NB4 (cell line): ENCODE results near the gene KPTN.

Experiments
- DNase-seq: peaks from one replicate; pipeline ENCODE4 v3.0.0; 2010; ENCODE audit warnings: low read depth
- H3K4me3 ChIP-seq: one replicate; pipeline ENCODE4 v1.5.1; 2011; ENCODE audit warnings: mild to moderate bottlenecking, low read depth, low read length, moderate library complexity
- MYC ChIP-seq: IDR thresholded peaks from 2 replicates; pipeline ENCODE4 v1.6.1; 2011; ENCODE audit warnings: low read depth, low read length
- POLR2A ChIP-seq: IDR thresholded peaks from 2 replicates; pipeline ENCODE4 v1.6.1; 2011; ENCODE audit warnings: mild to moderate bottlenecking; ENCODE audit not compliant: insufficient read length; ENCODE audit errors: extremely low read depth
- TF ChIP-seq, protein P1 (sequence below): IDR thresholded peaks from 2 replicates; pipeline ENCODE4 v1.6.1; 2011; ENCODE audit warnings: low read depth, low read length
- TF ChIP-seq, protein P2 (sequence below): IDR thresholded peaks from one replicate; pipeline ENCODE4 v1.5.1; 2012; ENCODE audit warnings: low read depth, low read length

Gene KPTN

DNA sequence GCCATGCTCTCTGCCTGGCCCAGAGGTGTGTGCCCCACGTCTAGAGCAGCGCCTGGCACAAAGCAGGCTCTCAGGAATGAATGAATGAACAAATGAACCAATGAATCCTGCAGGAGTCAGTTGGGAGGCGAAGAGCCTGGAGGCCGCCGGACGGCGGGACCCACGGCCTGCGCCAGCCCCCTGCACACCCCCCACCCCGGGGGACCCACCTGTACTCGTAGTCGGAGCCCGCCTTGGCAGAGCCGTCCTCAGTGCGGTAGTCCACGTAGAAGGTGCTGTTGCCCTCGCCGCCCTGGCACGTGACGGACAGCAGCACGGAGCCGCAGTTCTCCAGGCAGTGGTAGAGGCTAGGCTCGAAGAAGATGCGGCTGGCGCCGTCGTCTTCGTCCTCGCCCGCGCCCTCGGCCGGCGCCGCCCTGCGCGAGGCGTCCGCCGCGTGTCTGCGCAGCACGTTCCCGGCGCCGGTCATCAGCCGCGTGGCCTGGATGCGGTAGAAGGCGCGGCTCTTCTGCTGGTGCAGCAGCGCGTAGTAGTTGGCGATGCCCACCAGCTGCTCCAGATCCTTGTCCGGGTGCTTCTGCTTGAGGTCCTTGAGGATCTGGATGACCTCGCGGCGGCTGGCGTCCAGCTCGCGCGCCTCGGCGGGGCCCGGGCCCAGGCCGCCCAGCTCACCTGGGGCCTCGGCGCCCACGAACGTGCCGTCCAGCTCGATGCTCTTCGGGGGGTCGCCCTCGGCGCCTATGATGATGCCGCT is 27.1 kb downstream of the KPTN start:
- no peak for DNase-seq
- H3K4me3 ChIP-seq = no peak overlapping the region
- TF ChIP-seq POLR2A = no peak
- no peak for TF ChIP-seq MYC
- TF ChIP-seq, protein P1, sequence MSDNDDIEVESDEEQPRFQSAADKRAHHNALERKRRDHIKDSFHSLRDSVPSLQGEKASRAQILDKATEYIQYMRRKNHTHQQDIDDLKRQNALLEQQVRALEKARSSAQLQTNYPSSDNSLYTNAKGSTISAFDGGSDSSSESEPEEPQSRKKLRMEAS = no peak
- TF ChIP-seq, protein P2, sequence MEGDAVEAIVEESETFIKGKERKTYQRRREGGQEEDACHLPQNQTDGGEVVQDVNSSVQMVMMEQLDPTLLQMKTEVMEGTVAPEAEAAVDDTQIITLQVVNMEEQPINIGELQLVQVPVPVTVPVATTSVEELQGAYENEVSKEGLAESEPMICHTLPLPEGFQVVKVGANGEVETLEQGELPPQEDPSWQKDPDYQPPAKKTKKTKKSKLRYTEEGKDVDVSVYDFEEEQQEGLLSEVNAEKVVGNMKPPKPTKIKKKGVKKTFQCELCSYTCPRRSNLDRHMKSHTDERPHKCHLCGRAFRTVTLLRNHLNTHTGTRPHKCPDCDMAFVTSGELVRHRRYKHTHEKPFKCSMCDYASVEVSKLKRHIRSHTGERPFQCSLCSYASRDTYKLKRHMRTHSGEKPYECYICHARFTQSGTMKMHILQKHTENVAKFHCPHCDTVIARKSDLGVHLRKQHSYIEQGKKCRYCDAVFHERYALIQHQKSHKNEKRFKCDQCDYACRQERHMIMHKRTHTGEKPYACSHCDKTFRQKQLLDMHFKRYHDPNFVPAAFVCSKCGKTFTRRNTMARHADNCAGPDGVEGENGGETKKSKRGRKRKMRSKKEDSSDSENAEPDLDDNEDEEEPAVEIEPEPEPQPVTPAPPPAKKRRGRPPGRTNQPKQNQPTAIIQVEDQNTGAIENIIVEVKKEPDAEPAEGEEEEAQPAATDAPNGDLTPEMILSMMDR = no peak

DNA sequence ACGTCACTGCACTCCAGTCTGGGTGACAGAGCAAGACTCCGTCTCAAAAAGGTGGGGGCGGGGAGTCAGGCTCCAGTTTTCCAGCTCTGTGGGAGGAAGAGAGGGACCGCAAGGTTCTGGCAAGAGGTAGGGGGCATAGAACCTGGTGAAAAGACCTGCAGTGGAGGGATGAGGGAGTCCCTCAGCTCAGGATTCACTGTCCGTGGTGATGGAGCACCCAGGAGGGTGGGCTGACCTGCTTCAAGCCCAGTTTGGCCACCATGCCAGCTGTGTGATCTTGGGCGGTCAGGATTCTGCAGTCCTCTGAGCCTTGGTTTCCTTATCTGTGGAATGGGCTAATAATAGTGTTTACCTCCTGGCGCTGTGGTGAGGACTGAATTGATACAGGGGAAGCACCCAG is 33.5 kb downstream of the KPTN start:
- TF ChIP-seq POLR2A (no peak), MYC (no peak)
- TF ChIP-seq, protein P1 = no peak
- TF ChIP-seq, protein P2 = no peak
- DNase-seq = no peak

DNA sequence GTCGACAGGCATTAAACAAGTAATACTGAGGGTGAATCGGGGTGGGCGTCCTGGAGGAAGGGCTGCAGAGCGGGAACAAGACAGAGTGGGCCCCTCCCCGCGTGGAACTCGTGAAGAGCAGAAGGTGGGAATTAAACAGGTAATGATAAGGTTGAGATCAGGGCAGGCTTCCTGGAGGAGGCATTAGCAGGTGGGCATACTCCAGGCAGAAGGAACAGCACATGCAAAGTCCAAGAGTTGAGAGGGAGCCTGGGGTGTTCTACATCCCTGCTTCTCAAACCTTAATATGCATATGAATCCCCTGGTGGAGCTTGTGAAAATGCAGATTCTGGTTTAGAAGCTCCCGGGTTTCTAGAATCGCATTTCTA is 35.7 kb downstream of the KPTN start:
- peak; percentile 50 for DNase-seq
- no peak overlapping the region for H3K4me3 ChIP-seq
- TF ChIP-seq, protein P2 = peak; percentile 8
- no peak for TF ChIP-seq MYC

More for the DNA sequence above, 33.5 kb downstream of the KPTN start:
- H3K4me3 ChIP-seq = no peak overlapping the region

DNA sequence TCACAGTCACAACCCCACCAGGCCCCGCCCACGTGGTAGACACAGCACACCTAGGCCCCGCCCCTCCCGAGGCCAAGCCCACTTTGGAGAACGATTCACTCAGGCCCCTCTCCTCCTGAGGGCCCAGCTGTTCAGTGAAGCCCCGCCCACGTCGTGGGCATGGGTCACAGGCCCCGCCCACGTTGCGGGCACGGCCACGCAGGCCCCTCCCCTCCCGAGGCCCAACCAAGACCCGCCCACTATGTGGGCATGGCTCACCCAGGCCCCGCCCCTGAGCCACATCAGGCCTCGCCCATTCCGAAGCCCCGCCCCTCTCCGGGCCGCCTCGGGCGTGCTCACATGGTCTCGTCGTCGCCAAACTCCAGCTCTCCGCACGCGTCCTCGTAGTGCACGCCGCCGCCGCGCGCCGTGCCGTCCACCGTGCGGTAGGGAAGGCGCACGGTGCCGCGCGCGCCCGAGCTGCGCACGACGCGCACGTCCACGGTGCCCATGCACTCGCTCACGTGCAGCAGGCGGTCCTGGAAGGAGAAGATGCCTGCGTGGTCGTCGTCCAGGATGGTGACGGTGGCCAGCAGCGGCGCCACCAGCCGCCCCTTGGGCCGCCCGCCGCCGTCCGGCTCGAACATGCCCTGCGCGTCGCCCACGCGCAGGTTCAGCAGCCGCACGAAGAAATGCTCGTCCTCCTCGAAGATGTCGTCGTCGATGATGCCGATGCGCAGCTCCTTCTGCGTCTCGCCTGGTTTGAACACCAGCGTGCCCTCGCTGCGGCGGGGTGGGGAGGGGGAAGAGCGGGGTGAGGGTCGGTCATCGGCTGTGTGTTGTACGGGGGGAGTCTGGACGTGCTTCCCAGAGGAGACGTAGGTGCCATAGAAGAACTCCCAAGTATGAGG is 36.3 kb downstream of the KPTN start:
- TF ChIP-seq MYC (no peak), POLR2A (no peak)
- TF ChIP-seq, protein P2 = no peak
- TF ChIP-seq, protein P1 = no peak
- no peak overlapping the region for H3K4me3 ChIP-seq
- peak; percentile 68 for DNase-seq

DNA sequence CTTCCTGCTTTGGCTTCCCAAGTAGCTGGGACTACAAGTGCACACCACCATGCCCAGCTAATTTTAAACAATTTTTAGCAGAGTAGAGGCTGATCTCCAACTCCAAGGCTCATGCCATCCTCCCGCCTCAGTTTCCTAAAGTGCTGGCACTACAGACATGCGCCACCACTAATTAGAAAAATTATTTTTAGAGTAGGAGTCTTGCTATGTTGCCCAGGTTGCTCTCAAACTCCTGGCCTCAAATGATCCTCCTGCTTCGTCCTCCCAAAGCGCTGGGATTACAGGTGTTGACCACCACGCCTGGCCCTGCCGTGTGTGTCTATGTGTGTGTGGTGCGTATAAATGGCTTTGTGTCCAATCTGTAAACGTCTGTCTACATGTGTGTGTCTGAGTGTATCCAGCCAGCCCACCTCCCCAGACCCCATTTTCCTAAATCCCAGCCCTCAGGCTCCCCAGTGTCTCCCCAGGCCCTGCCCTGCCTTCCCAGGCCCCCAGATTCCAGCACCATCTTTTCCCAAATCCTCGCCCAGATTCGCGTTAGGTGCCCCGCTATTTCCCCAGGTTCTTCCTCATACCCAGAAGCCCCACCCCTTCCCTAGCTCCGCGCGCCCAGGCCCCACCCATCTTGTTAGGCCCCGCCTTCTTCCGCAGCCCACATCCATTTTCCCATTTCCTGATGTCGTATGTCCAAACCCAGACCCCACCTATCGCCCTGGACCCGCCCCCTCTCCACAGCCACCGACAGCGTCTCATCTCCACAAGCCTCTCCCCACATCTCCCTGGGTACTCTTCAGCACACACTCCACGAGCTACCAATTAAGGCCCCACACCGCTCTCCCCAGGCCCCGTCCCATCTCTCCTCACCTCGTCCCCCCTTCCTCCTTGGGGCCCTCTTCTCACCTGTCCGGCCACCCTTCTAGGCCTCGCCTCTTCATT is 37.2 kb downstream of the KPTN start:
- peak; percentile 73 for DNase-seq
- TF ChIP-seq MYC (no peak), POLR2A (no peak)
- TF ChIP-seq, protein P1 = no peak
- TF ChIP-seq, protein P2 = no peak

More for the DNA sequence above, 37.2 kb downstream of the KPTN start:
- no peak overlapping the region for H3K4me3 ChIP-seq
